IPS-NIHi7 (cell line): ENCODE results near the gene SCG5.

Experiments used
- DNase-seq: peaks from one replicate; pipeline ENCODE4 v3.0.0; 2012; ENCODE audit warnings: mixed read lengths; ENCODE audit errors: extremely low spot score

SCG5 gene

DNA sequence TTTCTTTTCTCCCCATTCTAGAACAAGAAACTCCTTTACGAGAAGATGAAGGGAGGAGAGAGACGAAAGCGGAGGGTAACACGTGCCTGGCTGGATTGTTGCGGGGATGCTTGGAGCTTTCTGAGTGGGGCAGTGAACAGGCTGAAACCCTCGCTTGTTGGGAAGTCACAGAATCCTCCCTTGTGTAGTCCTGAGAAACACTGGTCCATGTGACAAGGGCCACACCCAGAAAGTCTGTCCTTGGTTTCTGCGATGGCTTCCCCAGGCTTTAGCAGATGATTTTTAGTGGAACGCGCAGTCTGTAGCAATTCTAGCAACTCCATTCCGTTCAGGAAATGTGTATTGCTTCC lies 50.2 kb downstream of the SCG5 start:
- no peak for DNase-seq

DNA sequence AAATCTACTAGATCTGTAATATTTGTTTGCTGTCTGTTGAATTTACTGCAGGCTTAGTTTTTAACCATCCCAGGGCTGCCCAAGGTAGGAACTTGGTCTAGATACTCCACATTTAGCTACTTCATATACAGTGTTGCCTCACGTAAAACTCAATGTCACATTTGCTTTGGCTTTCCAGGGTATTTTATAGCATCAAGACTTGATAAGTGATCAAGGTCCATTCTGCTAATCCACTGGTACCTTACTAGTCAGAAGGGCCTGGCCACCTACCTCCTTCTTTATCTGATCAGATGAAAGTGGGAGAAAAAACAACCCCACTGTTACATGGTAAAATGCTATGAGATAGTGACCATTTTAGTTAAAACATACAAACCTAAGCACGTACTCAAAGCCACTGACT lies 50.8 kb downstream of the SCG5 start:
- no peak for DNase-seq

DNA sequence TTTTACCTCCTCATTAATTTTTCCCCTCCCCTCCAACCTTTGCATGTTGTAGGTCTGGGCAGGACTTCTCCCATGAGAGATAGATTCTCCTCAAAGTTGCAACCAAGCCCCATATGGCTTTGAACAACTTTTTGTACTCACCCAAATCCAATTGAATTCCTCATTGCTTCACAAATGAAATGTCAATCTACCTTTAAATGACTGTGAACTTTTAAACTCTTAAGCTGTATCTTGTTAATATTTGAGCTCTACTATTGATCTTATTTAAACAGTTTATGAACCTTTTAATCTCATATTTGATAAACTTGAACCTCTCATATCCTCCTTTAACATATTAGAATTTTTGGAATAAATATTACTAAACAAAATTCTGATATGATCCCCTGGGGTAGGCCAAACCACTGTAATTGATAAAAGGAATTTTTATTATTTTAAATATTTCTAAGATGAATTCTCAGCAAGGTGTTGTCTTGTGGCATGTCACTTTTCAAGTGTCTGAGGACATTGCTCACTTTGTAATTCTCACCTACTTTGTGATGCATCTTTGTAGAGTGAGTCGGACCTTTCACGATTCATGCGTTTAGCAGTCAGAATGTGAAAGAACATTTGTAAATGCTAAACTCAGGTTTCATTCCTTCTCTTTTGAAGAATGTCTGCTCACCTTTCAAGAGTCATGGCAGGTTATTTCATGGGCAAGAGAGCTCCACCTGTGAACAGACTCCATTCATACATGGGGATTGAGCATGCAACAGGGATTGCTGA lies 52.9 kb downstream of the SCG5 start:
- DNase-seq = no peak

DNA sequence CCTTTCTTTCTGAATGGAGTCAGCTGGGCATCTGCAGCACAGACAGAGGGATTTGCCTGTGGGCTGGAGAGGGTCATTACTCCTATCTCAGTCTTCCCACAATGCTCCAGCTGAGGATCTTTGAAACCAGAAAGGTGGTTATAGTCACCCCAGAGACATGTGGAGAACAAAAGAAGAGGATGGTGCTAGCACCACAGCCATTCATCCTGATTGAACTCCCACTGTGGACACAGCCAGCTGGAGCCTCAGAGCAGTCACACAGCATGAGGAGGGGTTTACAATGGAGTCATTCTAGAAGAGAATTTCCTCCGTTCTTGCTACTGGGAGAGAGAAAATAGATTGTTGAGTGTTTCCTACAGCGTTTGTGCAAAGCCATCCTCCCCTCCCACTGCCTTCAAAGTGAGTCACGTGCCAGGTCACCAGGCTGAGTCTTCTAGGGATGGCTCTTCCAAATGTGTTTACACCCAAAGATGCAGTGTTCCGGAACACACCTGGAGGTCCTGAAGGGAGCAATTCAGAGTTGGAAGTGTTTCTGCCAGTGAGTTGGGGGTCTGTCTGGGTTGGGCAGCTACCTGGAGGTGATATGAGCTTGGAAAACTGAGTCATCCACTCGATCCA lies 57.4 kb downstream of the SCG5 start:
- peak; percentile 21 for DNase-seq

DNA sequence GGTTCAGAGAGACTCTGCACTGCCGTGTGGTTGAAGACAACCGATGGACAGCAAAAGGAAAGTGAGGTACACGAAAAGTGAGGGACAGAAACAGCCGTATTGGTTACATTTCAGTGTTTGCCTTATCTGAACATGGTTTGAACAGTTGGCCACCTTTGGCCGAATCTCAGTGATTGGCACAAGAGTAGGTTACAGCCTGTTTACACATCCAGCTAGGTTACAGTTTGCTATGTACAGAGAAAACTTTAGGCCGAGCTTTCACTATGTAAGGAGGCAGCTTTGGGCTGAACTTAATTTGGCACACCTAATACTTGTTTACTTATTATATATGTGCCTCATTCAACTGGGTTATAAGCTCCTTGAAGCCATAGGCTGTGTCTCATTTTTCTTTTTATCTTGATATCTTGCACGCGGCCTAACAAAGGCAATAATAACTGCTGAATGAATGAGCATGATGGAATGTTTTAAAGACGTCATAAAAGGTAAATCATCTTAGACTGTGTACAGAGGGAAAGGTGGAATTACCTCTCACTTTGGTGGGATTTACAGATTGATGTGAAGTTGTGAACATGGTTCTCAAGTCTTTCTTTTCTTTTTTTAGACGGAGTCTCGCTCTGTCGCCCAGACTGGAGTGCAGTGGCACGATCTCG lies 59.1 kb downstream of the SCG5 start:
- DNase-seq = no peak

DNA sequence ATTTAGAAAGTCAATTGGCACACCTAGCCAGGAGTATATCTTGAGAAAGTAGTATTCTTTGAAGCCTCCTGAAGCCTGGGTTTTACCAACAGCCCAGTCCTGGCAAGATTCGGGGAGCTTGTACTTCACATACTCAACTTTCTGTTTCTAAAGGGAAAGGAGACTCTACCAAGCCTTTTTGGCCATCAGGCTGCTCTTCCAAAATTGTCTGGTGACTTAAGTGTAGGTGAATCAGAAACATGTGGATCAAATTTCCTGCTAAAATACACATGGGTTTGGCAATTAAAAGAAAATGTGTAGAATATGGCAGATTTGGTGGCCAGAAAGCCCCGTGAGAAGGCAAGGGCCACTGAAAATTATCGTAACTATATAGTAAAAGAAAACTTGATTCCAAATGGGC lies 60.4 kb downstream of the SCG5 start:
- DNase-seq = no peak

DNA sequence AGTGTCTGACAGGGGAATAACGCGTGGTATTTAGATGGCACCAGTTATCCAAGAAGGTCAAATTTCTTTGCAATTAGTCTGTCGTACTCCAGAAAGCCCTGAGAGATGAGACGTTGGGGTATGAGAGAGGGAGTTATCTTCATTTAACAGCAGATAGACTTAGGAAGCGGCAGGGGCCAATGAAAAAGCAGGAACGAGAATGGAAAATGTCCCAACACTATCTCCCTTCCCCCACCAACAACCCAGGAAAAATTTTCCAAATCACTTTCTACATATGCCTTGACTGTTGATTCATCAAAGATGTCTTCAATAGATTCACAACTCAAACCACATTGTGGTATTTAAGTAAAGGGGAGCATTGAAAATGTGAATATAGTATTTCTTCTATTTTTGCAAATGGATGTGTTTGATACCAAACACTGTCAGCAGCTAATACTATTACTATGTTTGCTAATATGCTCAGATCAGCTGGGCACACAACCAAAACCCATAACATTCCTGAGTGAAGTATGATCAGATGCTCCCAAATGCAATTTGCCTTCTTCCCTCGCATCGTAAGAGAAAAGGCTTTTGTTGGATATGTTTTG lies 63.0 kb downstream of the SCG5 start:
- DNase-seq = no peak

DNA sequence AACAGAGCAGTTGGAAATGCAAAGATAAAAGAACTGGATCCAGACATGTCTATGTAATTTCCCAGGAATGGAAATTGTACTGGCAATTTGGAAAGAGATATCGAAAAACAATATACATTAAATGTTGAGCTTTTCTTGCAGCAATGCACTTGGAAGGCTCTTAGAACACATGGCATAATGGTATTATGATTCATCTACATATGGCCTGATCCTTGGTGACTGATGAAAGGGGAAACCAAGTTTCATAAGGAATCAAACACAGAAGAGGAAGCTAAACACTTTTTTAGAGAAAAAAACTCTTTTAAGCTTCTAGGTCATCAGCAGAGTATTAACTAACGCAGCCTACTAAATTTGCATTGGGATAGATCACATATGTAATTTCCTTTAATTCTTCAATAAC lies 63.9 kb downstream of the SCG5 start:
- no peak for DNase-seq

DNA sequence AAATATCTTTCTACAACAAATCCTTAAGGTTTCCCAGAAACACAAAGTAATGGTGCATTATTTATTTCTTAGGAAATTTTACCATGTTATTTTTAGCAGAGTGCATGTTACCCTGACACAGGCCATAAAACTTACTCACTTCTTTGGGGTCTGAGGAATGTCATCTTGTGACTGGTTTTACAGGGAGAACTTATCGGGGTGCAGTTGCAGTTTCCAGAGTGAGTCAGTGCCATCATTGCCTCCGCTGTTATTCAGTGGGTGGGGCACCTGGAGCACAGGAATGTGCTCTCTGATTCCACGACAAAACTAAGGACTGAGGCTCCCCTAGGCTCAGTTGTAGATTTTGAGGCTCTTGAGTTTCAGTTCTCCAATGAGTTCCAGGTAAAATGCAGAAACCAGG lies 65.2 kb downstream of the SCG5 start:
- no peak for DNase-seq

DNA sequence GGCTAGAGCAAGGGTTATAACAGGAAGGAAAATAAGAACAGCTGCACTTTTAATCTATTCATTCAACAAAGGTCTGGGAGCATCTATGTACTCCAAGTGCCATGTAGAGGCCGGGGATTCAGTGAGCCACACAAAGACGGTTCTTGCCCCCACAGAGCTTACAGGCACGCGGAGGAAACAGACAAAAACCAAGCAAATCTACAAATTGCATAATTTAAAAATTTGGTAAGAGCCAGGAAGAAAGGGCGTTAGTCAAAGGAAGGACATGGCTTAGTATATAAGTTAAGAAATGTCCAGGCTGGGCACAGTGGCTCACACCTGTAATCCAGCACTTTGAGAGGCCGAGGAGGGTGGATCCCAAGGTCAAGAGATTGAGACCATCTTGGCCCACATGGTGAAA lies 65.9 kb downstream of the SCG5 start:
- DNase-seq = no peak

DNA sequence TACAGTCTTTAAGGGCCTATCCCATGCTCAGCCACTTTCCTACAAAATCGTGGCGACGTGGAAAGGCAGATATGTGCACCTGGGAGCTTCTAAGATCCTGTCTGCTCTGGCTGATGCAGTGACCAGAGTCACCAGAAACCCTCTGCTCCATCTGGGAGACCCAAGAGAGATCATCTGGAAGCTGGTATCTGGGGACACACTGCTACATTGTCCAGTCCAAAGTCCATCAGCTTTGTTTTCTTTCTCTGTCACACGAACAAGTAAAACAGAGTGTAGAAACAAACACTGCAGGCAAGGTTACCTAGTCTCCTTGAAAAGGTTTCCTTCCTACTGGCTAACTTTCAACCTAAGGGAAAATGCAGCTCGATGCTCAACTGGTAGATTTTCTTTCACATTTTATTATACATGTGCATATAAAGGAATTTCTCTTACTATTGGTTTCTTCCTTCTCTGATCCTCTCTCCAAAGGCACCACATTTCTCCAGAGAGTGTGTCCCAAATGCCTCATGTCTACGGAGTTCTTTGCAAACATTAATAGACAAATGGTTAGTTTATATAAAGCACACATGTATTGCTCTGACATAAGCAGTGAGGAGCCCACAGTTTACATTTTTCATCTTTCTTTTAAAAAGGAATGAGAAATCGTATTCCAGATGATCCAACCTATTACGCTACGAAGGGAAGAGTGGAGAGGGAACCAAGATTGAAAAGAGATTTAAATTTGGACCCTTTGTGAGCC lies 68.0 kb downstream of the SCG5 start:
- no peak for DNase-seq

DNA sequence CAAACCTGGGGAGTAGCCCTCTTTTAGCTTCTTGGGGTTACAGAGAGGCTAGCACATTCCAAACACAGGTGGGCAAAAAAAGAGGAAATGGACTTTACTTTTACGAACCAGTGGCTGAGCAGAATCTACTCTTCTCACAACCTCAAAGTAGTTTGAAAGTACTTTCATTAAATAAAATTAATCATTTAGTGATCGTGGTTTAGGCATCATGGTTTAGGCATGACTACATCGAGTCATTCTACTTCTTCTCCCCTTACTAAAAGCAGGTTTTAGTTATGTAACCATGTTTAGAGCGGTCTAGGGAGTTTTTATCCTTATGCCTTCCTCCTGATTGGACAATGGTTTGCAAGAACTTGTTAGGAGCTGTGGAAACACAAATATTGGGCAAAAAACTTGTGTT lies 73.8 kb downstream of the SCG5 start:
- no peak for DNase-seq

DNA sequence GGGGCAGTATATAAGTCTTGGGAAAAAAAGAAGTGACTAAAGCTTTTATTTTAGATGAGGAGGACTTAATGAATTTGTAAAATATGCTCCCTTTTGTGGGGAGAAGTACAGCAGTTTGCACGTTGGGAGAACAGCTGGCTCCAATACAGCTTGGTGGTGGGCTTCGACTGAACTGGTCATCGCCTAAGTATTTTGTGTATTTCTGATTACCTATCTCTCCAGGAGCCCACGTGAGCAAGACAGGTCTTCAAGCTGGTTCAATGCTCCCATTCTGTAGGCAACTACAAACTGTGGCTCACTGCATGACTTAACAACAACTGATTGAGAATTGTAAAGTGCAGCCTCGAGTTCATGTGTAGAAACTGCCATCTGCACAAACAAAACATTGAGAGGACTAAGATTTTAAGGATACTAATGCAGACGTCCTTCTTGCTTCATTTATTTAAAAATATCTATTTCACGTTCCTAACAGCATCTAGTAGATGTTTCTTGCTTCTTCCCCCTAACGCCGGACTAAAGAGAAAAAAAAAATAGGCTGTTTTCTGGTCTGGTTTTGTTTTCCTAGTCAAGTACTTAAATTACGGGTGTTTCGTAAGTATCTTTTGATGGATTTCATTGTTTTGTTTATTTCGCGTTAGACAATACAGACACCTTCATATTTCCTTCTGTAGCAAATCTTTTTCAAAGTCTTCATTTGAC lies 74.9 kb downstream of the SCG5 start:
- no peak for DNase-seq

DNA sequence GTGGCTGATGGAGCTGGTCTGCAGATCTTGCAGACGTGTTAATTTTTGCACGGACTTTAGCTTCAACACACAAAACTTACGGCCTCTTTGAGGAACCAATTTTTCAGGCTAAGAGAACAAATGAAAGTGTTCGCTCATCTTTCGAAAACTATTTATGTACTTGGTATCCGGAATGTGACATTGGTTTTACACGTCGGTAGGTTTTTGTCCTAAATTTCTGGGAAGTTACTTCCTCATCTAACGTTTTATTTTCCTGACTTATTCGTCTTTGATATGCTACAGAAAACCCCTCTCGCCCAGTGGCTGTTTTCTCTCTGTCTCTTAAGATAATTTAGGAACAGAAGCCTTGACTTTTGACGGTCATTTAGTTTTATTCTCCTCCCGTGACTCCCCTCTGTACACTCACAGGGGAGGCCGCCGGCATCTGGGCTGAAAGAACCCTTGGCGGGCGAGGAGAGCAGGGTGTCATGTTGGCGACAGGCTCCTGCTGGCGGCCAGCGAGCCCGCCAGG lies 75.5 kb downstream of the SCG5 start:
- no peak for DNase-seq

DNA sequence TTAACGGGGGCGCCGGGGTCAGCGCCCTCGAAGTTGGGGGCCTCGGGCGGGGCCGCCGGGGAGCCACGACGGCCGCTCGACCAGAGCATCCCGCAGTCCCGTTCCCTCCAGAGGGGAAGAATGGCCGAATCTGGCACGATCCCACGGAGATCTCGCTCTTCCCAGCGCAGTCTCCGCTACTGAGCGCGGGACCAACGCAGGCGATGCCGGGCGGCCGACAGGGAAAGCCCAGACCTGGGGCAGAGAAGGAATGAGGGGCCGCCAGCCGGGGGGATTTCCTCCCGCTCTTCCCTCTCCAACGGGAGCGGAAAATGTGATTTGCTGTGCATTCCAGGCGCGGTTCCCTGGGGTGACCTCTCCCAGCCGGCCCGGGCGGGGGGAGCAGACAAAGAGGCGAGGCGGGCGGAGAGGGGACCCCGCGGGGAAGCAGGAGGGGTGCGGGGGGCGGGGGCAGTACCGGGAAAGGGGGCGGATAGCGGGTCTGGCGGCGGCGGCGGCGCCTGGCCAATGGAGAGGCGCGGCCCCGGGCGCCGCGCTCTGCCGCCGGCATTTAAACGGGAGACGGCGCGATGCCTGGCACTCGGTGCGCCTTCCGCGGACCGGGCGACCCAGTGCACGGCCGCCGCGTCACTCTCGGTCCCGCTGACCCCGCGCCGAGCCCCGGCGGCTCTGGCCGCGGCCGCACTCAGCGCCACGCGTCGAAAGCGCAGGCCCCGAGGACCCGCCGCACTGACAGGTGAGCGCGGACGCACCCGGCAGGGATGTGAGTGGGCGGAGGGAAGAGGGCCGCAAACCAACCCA lies 76.1 kb downstream of the SCG5 start, which contains the start of gene GREM1:
GREM1 (plus strand) TSS at position 579 of the 801 bp plus-strand sequence. CDS start 12,687 bp downstream, outside the sequence.
- peak; percentile 67 for DNase-seq

DNA sequence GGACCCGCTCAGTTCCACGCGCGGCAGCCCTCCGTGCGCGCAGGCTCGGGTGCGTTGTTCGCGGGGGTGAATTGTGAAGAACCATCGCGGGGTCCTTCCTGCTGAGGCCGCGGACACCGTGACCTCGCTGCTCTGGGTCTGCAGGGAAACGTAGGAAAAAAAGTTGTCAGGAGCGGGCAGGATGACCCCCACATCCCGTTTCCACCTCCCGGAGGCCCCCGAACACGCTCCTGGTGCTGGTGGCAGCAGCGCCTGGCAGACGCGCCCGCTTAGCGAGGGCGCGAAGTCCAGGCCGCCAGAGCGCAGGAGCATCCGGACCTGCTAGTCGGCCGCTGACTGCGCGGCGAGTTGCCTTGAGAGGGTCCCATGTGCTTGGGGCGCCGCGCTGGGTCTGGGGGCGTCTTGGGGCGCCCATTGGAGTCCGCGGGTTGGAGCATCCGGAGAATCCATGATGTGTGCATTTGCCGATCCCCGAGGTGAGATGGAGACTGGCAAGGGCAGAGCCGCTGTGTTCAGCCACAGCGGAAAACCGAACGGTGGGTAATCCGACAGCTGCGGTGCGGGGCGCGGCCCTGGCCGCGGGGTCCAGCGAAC lies 76.8 kb downstream of the SCG5 start:
- DNase-seq = peak; percentile 41

DNA sequence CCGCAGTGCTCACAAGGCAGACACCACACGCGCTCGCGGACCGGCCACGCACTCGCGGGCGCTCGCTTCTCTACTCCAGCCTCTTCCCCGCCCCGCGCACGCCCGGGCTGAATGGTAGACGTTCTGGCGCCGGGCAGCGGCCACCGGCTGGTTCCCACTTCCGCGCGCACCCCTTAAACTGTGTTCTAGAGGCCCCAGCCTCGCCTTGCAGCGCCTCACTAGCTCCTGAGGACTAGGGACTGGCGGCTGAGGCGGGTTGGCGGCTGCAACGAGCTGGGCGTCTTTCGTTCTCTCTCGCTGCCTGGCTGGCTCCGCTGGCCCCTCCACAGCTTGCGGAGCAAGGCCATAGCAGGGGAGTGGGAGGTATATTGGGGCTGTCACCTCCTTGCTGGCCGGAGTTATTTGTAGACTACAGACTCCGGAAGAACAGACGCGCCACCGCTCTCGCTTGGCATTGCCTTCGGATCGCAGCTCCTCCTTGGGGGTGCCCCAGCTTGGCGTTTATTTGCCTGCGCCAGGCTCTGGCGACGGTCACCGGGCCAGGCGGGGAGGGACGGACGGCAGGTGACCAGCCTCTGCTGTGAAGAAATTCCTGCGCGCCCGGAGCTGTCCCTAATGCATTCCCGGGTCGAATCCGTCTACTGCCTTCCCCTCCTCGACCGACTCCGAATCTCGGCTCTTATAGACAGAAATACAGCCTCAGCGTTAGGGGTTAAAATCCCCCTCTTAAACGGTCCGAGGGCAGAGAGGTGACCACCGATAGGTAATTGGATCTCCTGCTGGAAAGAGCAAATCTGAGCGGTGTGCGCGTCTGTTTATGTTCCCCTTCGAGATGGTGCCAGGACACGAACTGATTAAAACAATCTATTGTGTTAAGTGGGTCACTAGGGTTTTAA lies 77.6 kb downstream of the SCG5 start:
- peak; percentile 36 for DNase-seq

DNA sequence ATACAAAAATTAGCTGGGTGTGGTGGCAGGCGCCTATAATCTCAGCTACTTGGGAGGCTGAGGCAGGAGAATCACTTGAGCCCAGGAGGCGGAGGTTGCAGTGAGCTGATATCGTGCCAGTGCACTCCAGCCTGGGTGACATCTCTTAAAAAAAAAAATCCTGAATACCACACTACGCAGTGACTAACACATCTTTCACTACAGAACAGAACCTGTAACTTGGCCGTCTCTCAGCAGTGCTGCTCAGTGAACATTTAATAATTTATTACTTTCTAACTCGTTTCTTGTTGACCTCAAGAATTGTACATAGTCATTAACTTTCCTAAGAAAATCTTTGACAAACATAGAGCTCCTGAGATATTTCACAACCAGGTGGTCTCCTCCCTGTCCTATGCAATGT lies 80.1 kb downstream of the SCG5 start:
- DNase-seq = no peak

DNA sequence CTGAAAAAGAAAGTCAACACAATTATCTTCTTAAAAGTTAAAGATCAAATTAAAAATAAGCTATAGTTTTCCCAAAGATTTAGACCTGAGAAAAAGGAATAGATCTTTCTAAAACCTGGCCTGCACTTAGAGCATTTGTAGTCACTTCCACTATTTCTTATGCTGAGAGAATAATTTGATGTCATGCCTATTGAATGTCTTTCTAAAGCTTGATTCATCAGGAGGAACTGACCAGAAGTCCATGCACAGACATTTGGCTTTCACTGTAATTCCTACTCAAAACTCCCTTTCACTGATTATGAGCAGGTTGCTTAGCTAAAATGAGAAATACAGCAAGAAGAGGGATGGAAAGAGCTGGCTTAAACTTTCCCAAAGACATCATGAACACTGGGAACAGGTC lies 80.6 kb downstream of the SCG5 start:
- no peak for DNase-seq
